HuH-7.5 (cell line): ENCODE data around the gene FAM174A.
"Not testable (repeated sequence)": the region's sequence is repeated elsewhere in the genome, so short reads cannot be mapped to it uniquely, and the experiment has no call there.

Experiments used
- DNase-seq: peaks from one replicate; pipeline ENCODE4 v3.0.0; 2011; ENCODE audit warnings: low spot score

The FAM174A gene

GRCh38 chr5:100576217-100576751 is 41.1 kb downstream of the FAM174A start:
- no peak for DNase-seq

GRCh38 chr5:100577506-100577905 is 42.3 kb downstream of the FAM174A start:
- no peak for DNase-seq

GRCh38 chr5:100584069-100584468 is 48.9 kb downstream of the FAM174A start:
- no peak for DNase-seq

DNA sequence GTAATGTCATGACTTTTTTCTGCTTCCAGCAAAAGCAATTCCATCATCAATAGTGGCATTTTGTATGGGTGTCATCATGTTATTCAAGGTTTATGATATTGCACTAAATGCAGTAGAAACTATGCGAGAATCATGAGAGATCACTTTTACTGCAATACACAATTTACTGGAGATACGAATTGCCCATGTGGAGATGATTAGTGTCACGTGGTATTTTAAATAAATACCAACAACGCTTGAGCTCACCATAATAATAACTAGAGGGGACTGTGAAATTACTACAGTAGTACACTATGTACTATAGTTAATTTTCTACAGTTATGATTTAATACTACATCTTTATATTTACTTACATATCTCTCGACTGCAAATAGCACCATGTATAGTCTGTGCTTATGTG is 49.7 kb downstream of the FAM174A start:
- no peak for DNase-seq

DNA sequence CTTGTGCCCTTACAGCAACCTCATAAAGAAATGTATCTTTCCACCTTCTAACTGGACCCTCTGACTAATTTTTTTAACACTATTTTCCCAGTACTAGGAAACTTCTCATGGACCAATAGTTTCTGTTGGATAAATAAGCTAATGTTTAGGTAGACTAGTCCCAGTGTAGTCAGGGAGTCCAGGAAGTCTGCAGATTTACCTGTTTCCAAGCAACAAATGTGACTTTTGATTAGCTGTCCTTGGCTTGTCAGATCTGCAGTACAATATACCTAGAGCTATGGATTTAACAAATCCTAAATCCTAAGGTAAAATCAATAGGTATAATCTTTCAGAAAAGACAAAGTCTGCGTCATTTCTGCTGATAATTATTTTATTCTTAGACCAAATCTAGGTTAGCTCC is 55.7 kb downstream of the FAM174A start:
- no peak for DNase-seq

GRCh38 chr5:100595152-100595811 is 60.1 kb downstream of the FAM174A start:
- DNase-seq: no peak

DNA sequence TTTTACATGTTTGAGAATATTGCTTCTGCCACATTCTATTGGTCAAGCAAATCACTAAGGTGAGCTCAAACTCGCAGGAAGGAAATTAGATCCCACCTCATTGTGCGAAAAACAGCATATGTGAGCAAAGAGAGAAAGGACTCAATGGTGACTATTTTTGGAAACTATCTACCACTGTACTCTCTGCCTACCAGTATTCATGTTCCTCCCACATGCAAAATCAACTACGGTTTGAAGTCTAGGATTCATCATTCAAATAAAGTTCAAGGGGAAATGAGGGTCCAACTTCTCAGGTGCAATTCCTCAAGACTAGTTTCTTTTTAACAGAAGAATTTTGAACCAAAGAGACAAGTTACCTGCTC is 60.6 kb downstream of the FAM174A start:
- DNase-seq: no peak

- DNase-seq: no peak
These were observed 63.3 kb downstream of the FAM174A start for GRCh38 chr5:100598446-100598845.

GRCh38 chr5:100600298-100600994 is 65.3 kb downstream of the FAM174A start:
- no peak for DNase-seq

GRCh38 chr5:100603141-100603540 is 68.0 kb downstream of the FAM174A start:
- no peak for DNase-seq

DNA sequence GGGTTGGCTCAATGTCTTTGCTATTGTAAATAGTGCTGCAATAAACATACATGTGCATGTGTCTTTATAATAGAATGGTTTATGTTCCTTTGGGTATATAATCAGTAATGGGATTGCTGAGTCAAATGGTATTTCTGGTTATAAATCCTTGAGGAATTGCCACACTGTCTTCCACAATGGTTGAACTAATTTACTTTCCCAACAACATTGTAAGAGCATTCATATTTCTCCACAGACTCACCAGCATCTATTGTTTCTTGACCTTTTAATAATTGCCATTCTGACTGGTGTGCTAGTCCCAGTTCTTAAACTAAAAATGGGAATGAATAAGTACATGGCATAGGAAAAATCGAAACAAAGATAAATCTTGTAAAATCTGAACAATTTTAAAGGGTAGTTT is 68.8 kb downstream of the FAM174A start:
- not testable (repeated sequence) for DNase-seq

DNA sequence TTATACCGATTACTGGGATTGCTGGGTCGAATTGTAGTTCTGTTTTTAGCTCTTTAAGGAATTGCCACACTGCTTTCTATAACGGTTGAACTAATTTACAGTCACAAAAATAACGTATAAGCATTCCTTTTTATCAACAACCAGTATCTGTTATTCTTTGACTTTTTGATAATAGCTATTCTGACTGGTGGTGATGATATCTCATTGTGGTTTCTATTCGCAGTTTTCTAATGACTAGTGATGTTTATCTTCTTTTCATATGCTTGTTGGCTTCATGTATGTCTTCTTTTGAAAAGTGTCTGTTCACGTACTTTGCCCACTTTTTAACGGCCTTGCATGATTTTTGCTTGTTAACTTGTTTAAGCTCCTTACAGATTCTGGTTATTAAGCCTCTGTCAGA is 74.4 kb downstream of the FAM174A start:
- no peak for DNase-seq

- no peak for DNase-seq
These were observed 79.1 kb downstream of the FAM174A start for GRCh38 chr5:100614308-100614707.

- no peak for DNase-seq
These were observed 80.2 kb downstream of the FAM174A start for GRCh38 chr5:100615362-100615761.

GRCh38 chr5:100616291-100616690 is 81.1 kb downstream of the FAM174A start:
- no peak for DNase-seq

GRCh38 chr5:100616981-100617380 is 81.8 kb downstream of the FAM174A start:
- no peak for DNase-seq

GRCh38 chr5:100623719-100624118 is 88.5 kb downstream of the FAM174A start:
- DNase-seq: no peak

DNA sequence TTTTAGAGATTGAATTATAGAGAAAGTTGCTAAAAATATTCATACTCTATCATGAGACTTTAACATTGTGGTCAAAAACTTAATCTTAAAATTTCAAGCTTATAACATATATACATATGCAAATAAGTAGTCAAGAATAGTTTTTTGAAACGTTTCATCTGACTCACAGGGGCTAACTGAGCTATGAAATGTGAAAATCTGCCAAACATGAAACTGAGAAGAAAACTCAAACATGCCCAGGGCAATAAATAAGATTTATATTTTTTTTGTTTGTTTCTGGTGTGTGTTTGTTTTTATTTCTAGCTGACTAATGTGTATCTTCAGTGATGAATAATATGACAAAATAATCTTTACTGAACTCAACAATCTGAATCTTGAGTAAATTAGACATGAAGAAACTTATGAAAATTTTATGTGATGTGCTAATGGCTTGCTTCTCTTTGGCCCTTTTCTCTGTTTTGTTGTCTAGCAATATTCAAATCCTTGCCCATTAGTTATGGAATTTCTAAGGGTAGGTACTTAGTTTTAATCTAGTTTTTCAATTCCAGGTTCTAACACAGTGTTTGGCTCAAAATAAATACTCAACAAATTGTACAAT is 99.9 kb downstream of the FAM174A start:
- DNase-seq: no peak
